ENCODE data around the gene UQCRC2. TPM values are rescaled to one million over a fixed set of nuclear protein-coding genes. Genes with fewer than 3 reads are reported as not detected.

The UQCRC2 gene
- total and polyA plus RNA-seq, 11 donors = 153 to 1,082 (median 700) TPM

GRCh38 chr16:21950782-21951521 is 2.2 kb upstream of the UQCRC2 start:
- DNase-seq = no peak
- Histone ChIP-seq H3K9me3 (no peaks in the 10 kb centered on the region), H3K27ac (no peak overlapping the region), H3K27me3 (no peaks in the 10 kb centered on the region), H3K4me3 (no peak overlapping the region), H3K36me3 (peaks cover 0 to 7% (median 0%) of the 10 kb centered on the region in 9 donors), H3K4me1 (peaks cover 0 to 45% (median 29%) of the 10 kb centered on the region in 12 donors)
- ATAC-seq = no peak
- intact Hi-C loops (cut with DNase I) = loop anchor here in 5 of 10 donors (5.0 to 10.0 kb wide), 8 partner anchors 36 to 794 kb away; partner anchors contain the start of genes POLR3E (in 2 of the 5) and LDAF1 (in 1 of the 5)
- TF ChIP-seq POLR2A (IDR thresholded peaks at IDR 0.05) (no peak), CTCF (IDR thresholded peaks at IDR 0.05) (peak; percentile 9 to 59 (median 46))
- 69 to 73% (median 70%) methylated on average over 7 of the region's 7 CpGs for WGBS, 4 donors

- peak; percentile 40 to 66 (median 50) for ATAC-seq
- intact Hi-C loops (cut with DNase I) = loop anchor here in 6 of 10 donors (2.0 to 10.0 kb wide), 11 partner anchors 35 to 795 kb away; partner anchors contain the start of genes POLR3E (in 2 of the 6) and LDAF1 (in 1 of the 6)
- Histone ChIP-seq H3K27ac (peak overlapping the region; percentile 94 to 99 (median 97)), H3K4me3 (peak overlapping the region; percentile 52 to 97 (median 84)), H3K4me1 (peaks cover 0 to 54% (median 33%) of the 10 kb centered on the region in 12 donors), H3K9me3 (no peaks in the 10 kb centered on the region), H3K36me3 (peaks cover 0 to 20% (median 12%) of the 10 kb centered on the region in 9 donors), H3K27me3 (no peaks in the 10 kb centered on the region)
- TF ChIP-seq CTCF (IDR thresholded peaks at IDR 0.05) (no peak), POLR2A (IDR thresholded peaks at IDR 0.05) (no peak)
- DNase-seq = peak; percentile 59 to 75 (median 67)
- WGBS, 4 donors = 2 to 3% (median 3%) methylated on average over 23 to 24 of the region's 24 CpGs
Observed at GRCh38 chr16:21952040-21952792, 945 bp upstream of the UQCRC2 start.

- 0% methylated on average over 12 to 15 of the region's 15 CpGs for WGBS, 4 donors
- H3K36me3 ChIP-seq = peaks cover 0 to 33% (median 25%) of the 10 kb centered on the region in 9 donors
- no peaks in the 10 kb centered on the region for H3K9me3 ChIP-seq
- H3K4me1 ChIP-seq = peaks cover 0 to 61% (median 40%) of the 10 kb centered on the region in 12 donors
- H3K27me3 ChIP-seq = no peaks in the 10 kb centered on the region
- H3K27ac ChIP-seq = peak overlapping the region; percentile 94 to 99 (median 97)
- TF ChIP-seq CTCF (IDR thresholded peaks at IDR 0.05) (no peak), POLR2A (IDR thresholded peaks at IDR 0.05) (no peak)
- peak overlapping the region; percentile 52 to 97 (median 84) for H3K4me3 ChIP-seq
- ATAC-seq = peak; percentile 29 to 54 (median 45)
- intact Hi-C loops (cut with DNase I) = loop anchor here in 6 of 10 donors (1.0 to 10.0 kb wide), 12 partner anchors 34 to 796 kb away; partner anchors contain the start of genes POLR3E (in 2 of the 6) and LDAF1 (in 1 of the 6)
- no peak for DNase-seq
Observed at GRCh38 chr16:21953541-21953902, 361 bp downstream of the UQCRC2 start.
